GM12864 (cell line): ENCODE results near the gene DNAAF9.

Source experiments
- DNase-seq: peaks from one replicate; pipeline ENCODE4 v3.0.0-alpha.2; 2011; ENCODE audit warnings: low read depth
- H3K4me3 ChIP-seq: 2 replicates; pipeline ENCODE4 v1.5.1; 2011; ENCODE audit warnings: mild to moderate bottlenecking, low read depth, low read length, control low read depth
- TF ChIP-seq, protein P1 (sequence below): IDR thresholded peaks from 2 replicates; pipeline ENCODE4 v1.5.1; 2011; ENCODE audit warnings: low read depth, mild to moderate bottlenecking, moderate library complexity, low read length, control low read depth, inconsistent platforms; ENCODE audit errors: missing control alignments

Gene DNAAF9

DNA sequence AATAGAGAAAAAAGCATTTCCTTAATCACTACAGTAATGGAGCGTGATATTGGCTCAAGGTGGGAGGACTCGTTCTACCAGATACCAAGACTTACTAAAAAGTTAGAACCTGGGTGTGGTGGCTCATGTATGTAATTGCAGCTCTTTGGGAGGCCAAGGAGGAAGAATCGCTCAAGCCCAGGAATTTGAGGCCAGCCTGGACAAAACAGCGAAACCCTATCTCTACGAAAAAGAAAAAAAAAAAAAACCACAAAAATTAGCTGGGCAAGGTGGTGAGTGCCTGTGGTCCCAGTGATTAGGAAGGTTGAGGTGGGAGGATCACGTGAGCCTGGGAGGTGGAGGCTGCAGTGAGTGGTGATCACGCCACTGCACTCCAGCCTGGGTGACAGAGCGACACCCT lies 39.3 kb upstream of the DNAAF9 start:
- H3K4me3 ChIP-seq = no peak overlapping the region
- no peak for DNase-seq
- TF ChIP-seq, protein P1, sequence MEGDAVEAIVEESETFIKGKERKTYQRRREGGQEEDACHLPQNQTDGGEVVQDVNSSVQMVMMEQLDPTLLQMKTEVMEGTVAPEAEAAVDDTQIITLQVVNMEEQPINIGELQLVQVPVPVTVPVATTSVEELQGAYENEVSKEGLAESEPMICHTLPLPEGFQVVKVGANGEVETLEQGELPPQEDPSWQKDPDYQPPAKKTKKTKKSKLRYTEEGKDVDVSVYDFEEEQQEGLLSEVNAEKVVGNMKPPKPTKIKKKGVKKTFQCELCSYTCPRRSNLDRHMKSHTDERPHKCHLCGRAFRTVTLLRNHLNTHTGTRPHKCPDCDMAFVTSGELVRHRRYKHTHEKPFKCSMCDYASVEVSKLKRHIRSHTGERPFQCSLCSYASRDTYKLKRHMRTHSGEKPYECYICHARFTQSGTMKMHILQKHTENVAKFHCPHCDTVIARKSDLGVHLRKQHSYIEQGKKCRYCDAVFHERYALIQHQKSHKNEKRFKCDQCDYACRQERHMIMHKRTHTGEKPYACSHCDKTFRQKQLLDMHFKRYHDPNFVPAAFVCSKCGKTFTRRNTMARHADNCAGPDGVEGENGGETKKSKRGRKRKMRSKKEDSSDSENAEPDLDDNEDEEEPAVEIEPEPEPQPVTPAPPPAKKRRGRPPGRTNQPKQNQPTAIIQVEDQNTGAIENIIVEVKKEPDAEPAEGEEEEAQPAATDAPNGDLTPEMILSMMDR = no peak

DNA sequence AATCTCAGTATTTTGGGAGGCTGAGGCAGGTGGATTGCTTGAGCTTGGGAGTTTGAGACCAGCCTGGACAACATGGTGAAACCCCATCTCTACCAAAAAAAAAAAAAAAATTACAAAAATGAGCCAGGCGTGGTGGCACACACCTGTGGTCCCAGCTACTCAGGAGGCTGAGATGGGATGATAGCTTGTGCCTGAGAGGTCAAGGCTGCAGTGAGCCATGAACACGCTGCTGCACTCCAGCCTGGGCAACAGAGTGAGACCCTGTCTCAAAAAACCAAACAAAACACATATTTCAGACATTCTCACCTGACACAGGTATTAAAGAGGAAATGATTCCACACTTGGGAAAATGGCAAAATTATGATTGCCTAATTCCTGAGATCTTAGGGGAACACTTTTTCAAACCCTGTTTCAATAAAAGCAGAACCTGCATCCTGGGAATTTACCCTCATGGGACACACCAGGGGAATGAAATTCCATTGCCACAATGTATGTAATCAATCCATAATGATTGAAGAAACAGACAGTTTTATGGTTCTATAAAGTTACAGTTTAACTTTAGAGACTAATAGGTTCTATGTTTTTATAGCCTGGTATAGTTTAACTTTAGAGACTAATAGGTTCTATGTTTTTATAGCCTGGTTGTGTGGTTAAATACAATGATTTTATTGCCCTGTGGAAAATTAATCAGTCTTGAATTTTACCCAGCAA lies 29.6 kb upstream of the DNAAF9 start:
- no peak overlapping the region for H3K4me3 ChIP-seq
- no peak for DNase-seq
- TF ChIP-seq, protein P1 = no peak

DNA sequence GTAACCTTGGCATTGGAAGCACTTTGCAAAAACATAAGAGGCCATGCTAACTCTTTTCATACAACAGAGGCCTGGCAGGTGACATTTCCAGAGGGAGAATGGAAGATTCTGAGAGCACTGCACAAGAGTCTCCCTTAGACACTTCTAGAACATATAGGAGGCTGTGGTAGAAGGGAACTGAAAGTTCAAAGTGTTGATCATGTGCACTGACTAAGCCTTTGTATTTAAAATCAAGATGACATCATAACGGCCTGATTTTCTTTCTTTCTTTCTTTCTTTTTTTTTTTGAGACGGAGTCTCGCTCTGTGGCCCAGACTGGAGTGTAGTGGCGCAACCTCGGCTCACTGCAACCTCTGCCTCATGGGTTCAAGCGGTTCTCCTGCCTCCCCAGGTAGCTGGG lies 26.8 kb upstream of the DNAAF9 start:
- no peak overlapping the region for H3K4me3 ChIP-seq
- TF ChIP-seq, protein P1 = no peak
- DNase-seq = no peak

DNA sequence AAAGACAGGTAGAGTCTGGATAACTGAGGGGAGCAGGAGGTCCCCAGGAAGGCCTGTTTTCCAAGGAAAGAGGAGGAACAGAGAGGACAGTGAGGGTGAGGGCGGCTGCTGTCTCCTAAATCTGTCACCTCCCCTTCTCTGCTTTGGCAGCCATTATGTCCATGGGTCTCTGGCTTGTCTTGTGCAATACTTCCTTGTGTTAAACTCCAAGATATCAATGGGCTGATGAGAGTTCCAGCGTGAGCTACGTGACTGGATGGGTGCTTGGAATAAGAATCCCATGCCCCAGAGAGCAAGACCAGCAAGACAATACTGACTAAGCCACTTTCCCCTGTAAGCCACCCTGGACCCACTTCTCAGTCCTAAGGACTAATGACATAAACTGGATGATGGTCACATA lies 26.3 kb upstream of the DNAAF9 start:
- TF ChIP-seq, protein P1 = no peak
- H3K4me3 ChIP-seq = no peak overlapping the region
- DNase-seq = no peak

DNA sequence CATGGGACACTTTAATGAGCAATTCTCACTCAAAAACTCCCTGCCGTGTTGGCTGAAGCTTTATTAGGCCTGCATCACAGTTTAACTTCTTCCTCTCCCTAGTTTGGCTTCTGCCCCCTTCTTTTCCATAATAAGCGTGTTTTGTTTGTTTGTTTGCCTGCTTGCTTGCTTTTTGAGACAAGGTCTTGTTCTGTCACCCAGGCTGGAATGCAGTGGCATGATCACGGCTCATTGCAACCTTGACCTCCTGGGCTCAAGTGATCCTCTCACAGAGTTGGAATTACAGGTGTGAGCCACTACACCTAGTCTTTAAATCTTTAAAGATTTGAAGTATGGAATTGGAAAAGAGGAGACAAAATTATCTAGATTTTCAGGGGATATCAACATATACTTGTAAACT lies 25.4 kb upstream of the DNAAF9 start:
- TF ChIP-seq, protein P1 = no peak
- no peak for DNase-seq
- no peak overlapping the region for H3K4me3 ChIP-seq

DNA sequence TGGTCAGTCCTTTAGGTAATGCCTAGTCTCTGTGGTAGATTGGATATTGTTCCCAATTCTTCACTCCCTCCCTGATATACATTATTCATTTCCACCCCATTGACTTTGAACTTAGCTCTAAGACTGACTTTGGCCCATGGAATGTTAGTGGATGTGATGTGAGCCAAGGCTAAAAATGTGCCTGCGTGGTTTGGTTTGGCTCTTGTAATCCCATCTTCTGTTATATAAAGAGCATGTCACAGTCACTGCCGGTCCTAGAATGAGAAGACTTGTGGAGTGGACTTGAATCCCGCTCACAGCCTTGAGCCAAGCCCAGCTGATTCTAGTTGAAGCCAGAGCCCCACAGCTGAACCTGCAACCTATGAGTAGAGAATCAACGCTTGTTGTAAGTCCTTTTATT lies 23.6 kb upstream of the DNAAF9 start:
- no peak overlapping the region for H3K4me3 ChIP-seq
- no peak for DNase-seq
- TF ChIP-seq, protein P1 = no peak
